ENCODE data around the gene MLLT3.
"Not testable (repeated sequence)": the region's sequence is repeated elsewhere in the genome, so short reads cannot be mapped to it uniquely, and the experiment has no call there.

The MLLT3 gene

DNA sequence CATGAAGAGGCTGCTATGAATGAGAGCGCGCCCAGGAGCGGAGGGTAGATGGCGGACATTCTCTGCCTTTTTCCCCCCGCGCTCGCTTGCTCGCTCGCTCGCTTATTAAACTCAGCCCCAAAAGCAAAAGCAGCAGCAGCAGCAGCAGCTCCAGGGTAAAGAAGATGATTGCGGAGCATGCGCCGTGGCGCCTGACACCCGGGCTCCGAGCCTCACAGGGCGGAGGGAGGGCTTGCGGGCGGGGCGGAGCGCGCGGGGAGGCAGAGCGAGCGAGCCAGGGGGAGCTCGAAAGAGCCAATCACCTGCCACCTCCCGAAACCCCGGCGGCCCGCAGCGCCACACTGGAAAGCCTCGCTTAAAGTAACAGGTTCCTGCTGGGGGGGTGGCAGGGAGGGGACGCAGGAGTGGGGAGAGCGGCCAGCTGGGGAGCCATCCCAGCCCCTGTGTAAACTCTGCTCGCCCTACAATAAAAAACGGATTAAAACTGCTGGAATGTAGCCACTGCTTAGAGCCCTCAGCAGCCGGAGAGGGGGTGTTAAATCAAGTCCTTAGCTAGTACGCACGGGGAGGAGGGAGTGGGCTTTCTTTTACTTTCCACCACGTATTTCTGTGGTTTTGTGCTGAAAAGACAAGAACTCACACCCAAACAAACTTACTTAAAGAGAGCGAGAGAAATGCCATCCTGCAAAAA lies at the start of gene MLLT3:
TSS of gene MLLT3 (minus strand) at position 170 of the 691 bp plus-strand sequence.
- Histone ChIP-seq H3K36me3 (ENCODE audit: insufficient read depth, low read length) (no peaks in the 10 kb centered on the region), H3K9me3 (ENCODE audit: low read length) (no peaks in the 10 kb centered on the region), H2AFZ (ENCODE audit: low read depth, low read length) (peak within 1 kb of the TSS; percentile 60), H3K4me3 (ENCODE audit: low read length) (peak within 1 kb of the TSS; percentile 66), H3K4me1 (ENCODE audit: insufficient read depth, low read length) (peaks cover 35% of the 10 kb centered on the region), H3K27me3 (ENCODE audit: insufficient read depth, low read length) (no peaks in the 10 kb centered on the region)

DNA sequence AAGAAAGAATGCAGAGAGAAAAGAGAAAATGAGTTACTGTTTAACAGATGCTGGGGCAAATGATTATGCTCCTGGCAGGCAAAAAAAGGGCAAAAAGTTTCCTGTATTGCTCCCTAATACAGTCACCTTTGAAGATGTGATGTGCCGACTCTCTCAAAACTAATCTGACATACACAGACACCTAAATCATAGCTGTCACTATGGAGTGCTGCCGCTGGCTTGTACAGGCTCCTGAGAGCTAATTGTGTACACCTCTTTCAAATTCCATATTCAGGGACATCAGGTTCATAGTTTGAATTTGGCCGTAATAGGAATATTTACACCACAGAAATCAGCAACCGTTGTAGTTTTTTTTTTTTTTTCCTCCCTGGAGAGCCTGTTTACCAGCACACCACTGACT lies 49.3 kb upstream of the MLLT3 start:
- H3K4me1 ChIP-seq (ENCODE audit: insufficient read depth, low read length), result peaks cover 2% of the 10 kb centered on the region
- H3K4me3 ChIP-seq (ENCODE audit: low read length), result no peak overlapping the region
- H3K27me3 ChIP-seq (ENCODE audit: insufficient read depth, low read length), result no peaks in the 10 kb centered on the region
- H3K36me3 ChIP-seq (ENCODE audit: insufficient read depth, low read length), result peaks cover 4% of the 10 kb centered on the region
- H2AFZ ChIP-seq (ENCODE audit: low read depth, low read length), result no peak overlapping the region
- peaks cover 2% of the 10 kb centered on the region for H3K9me3 ChIP-seq (ENCODE audit: low read length)

- Histone ChIP-seq H3K9me3 (ENCODE audit: low read length) (peaks cover 2% of the 10 kb centered on the region), H3K27me3 (ENCODE audit: insufficient read depth, low read length) (no peaks in the 10 kb centered on the region), H3K36me3 (ENCODE audit: insufficient read depth, low read length) (peaks cover 4% of the 10 kb centered on the region), H2AFZ (ENCODE audit: low read depth, low read length) (no peak overlapping the region), H3K4me3 (ENCODE audit: low read length) (no peak overlapping the region), H3K4me1 (ENCODE audit: insufficient read depth, low read length) (peaks cover 2% of the 10 kb centered on the region)
Observed at GRCh38 chr9:20670395-20670794, 48.1 kb upstream of the MLLT3 start.

- Histone ChIP-seq H3K4me3 (ENCODE audit: low read length) (no peak overlapping the region), H3K36me3 (ENCODE audit: insufficient read depth, low read length) (no peaks in the 10 kb centered on the region), H3K4me1 (ENCODE audit: insufficient read depth, low read length) (peaks cover 37% of the 10 kb centered on the region), H3K9me3 (ENCODE audit: low read length) (peaks cover 2% of the 10 kb centered on the region), H2AFZ (ENCODE audit: low read depth, low read length) (no peak overlapping the region), H3K27me3 (ENCODE audit: insufficient read depth, low read length) (no peaks in the 10 kb centered on the region)
Observed at GRCh38 chr9:20664501-20664900, 42.2 kb upstream of the MLLT3 start.

DNA sequence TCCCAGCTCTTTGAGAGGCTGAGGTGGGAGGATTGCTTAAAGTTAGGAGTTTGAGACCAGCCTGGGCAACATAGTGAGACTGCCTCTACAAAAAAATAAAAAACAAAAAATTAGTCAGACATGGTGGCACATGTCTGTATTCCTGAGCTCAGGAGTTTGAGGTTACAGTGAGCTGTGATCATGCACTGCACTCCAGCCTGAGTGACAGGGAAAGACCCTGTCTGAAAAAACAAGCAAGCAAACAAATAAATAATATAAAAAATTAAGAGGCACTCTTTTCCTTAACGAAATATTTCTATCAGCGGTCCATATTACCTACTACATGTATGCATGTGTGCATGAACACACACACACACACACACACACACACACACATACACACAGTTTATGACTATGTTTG lies 40.8 kb upstream of the MLLT3 start:
- no peaks in the 10 kb centered on the region for H3K9me3 ChIP-seq (ENCODE audit: low read length)
- H2AFZ ChIP-seq (ENCODE audit: low read depth, low read length), result no peak overlapping the region
- no peaks in the 10 kb centered on the region for H3K27me3 ChIP-seq (ENCODE audit: insufficient read depth, low read length)
- H3K4me1 ChIP-seq (ENCODE audit: insufficient read depth, low read length), result peaks cover 40% of the 10 kb centered on the region
- no peak overlapping the region for H3K4me3 ChIP-seq (ENCODE audit: low read length)
- H3K36me3 ChIP-seq (ENCODE audit: insufficient read depth, low read length), result no peaks in the 10 kb centered on the region

DNA sequence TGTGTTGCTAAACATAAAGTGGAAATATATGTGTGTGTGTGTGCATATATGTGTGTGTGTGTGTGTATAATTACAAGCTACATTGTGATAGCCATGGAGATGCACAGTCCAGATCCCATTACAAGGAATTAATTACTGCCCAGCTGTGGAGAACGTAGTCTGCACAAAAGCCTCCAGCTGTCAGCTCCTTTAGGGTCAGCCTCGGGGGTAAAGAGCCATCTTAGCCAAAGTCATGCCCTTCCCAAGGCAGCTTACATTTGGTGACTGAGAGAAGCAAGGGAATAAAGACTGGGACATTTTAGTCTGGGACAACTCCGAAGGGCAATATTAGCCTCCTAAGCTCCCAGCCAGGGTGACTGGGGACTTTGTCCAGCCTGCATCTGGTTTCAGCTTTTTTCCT lies 39.9 kb upstream of the MLLT3 start:
- Histone ChIP-seq H3K4me3 (ENCODE audit: low read length) (no peak overlapping the region), H3K27me3 (ENCODE audit: insufficient read depth, low read length) (no peaks in the 10 kb centered on the region), H2AFZ (ENCODE audit: low read depth, low read length) (no peak overlapping the region), H3K9me3 (ENCODE audit: low read length) (no peaks in the 10 kb centered on the region), H3K4me1 (ENCODE audit: insufficient read depth, low read length) (peaks cover 38% of the 10 kb centered on the region), H3K36me3 (ENCODE audit: insufficient read depth, low read length) (no peaks in the 10 kb centered on the region)

GRCh38 chr9:20659474-20659967 lies 37.2 kb upstream of the MLLT3 start:
- Histone ChIP-seq H3K4me1 (ENCODE audit: insufficient read depth, low read length) (peaks cover 38% of the 10 kb centered on the region), H3K27me3 (ENCODE audit: insufficient read depth, low read length) (no peaks in the 10 kb centered on the region), H2AFZ (ENCODE audit: low read depth, low read length) (no peak overlapping the region), H3K36me3 (ENCODE audit: insufficient read depth, low read length) (no peaks in the 10 kb centered on the region), H3K9me3 (ENCODE audit: low read length) (no peaks in the 10 kb centered on the region), H3K4me3 (ENCODE audit: low read length) (peak overlapping the region; percentile 94)

DNA sequence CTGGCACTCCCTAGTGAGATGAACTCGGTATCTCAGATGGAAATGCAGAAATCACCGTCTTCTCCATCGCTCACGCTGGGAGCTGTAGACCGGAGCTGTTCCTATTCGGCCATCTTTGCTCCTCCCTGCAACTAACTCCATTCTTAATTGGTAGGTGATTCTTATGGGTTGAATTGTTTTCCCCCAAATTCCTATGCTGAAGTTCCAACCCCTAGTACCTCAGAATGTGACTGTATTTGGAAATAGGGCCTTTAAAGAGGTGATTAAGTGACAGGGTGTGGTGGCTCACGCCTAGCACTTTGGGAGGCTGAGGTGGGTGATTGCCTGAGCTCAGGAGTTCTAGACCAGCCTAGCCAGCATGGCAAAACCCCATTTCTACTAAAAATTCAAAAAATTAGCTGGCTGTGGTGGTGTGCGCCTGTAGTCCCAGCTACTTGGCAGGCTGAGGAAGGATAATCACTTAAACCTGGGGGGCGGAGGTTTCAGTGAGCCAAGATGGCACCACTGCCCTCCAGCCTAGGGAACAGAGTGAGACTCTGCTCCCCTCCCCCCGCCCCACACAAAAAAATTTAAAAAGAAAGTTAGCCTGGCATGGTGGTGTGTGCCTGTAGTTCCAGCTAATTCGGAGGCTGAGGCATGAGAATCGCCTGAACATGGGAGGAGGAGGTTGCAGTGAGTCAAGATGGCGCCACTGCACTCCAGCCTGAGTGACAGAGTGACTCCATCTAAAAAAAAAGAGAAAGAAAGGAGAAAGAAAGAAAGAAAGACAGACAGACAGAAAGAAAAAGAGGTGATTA lies 36.6 kb upstream of the MLLT3 start:
- no peaks in the 10 kb centered on the region for H3K27me3 ChIP-seq (ENCODE audit: insufficient read depth, low read length)
- no peaks in the 10 kb centered on the region for H3K9me3 ChIP-seq (ENCODE audit: low read length)
- H2AFZ ChIP-seq (ENCODE audit: low read depth, low read length), result peak overlapping the region; percentile 18
- H3K4me1 ChIP-seq (ENCODE audit: insufficient read depth, low read length), result peaks cover 38% of the 10 kb centered on the region
- H3K36me3 ChIP-seq (ENCODE audit: insufficient read depth, low read length), result no peaks in the 10 kb centered on the region
- H3K4me3 ChIP-seq (ENCODE audit: low read length), result peak overlapping the region; percentile 94

- H3K27me3 ChIP-seq (ENCODE audit: insufficient read depth, low read length); H3K9me3 ChIP-seq (ENCODE audit: low read length); H3K36me3 ChIP-seq (ENCODE audit: insufficient read depth, low read length): not testable (repeated sequence)
- Histone ChIP-seq H3K4me1 (ENCODE audit: insufficient read depth, low read length) (peaks cover 33% of the 10 kb centered on the region), H3K4me3 (ENCODE audit: low read length) (peak overlapping the region; percentile 94), H2AFZ (ENCODE audit: low read depth, low read length) (peak overlapping the region; percentile 18)
Observed at GRCh38 chr9:20658246-20658667, 36.0 kb upstream of the MLLT3 start.

DNA sequence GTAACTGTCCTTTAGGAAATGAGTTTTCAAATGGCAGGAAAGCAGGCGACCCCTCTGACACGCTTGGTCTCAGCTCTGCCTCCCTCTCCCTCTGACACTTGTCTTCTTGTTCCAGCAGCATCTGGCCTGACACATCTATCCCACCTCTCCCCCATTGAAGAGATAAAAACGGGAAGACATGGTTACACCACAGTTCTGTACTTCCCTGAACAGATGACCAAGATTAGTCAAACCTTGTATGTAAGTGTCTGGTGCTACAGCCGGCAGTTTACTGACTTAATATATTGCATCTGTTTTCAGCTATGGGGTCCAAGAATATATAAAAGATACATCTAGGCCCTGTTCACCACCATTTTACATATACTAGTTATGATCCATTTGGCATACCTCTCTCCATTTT lies 29.6 kb upstream of the MLLT3 start:
- Histone ChIP-seq H3K9me3 (ENCODE audit: low read length) (no peaks in the 10 kb centered on the region), H3K36me3 (ENCODE audit: insufficient read depth, low read length) (no peaks in the 10 kb centered on the region), H3K4me1 (ENCODE audit: insufficient read depth, low read length) (no peaks in the 10 kb centered on the region), H2AFZ (ENCODE audit: low read depth, low read length) (no peak overlapping the region), H3K4me3 (ENCODE audit: low read length) (no peak overlapping the region), H3K27me3 (ENCODE audit: insufficient read depth, low read length) (no peaks in the 10 kb centered on the region)

GRCh38 chr9:20650750-20651299 lies 28.5 kb upstream of the MLLT3 start:
- H3K36me3 ChIP-seq (ENCODE audit: insufficient read depth, low read length), result no peaks in the 10 kb centered on the region
- H3K4me3 ChIP-seq (ENCODE audit: low read length), result no peak overlapping the region
- H3K27me3 ChIP-seq (ENCODE audit: insufficient read depth, low read length), result no peaks in the 10 kb centered on the region
- no peaks in the 10 kb centered on the region for H3K4me1 ChIP-seq (ENCODE audit: insufficient read depth, low read length)
- no peak overlapping the region for H2AFZ ChIP-seq (ENCODE audit: low read depth, low read length)
- no peaks in the 10 kb centered on the region for H3K9me3 ChIP-seq (ENCODE audit: low read length)

GRCh38 chr9:20650313-20650712 lies 28.0 kb upstream of the MLLT3 start:
- H3K27me3 ChIP-seq (ENCODE audit: insufficient read depth, low read length), result no peaks in the 10 kb centered on the region
- no peaks in the 10 kb centered on the region for H3K9me3 ChIP-seq (ENCODE audit: low read length)
- no peak overlapping the region for H3K4me3 ChIP-seq (ENCODE audit: low read length)
- H3K4me1 ChIP-seq (ENCODE audit: insufficient read depth, low read length), result no peaks in the 10 kb centered on the region
- H3K36me3 ChIP-seq (ENCODE audit: insufficient read depth, low read length), result no peaks in the 10 kb centered on the region
- H2AFZ ChIP-seq (ENCODE audit: low read depth, low read length), result no peak overlapping the region

- no peak overlapping the region for H3K4me3 ChIP-seq (ENCODE audit: low read length)
- no peaks in the 10 kb centered on the region for H3K27me3 ChIP-seq (ENCODE audit: insufficient read depth, low read length)
- no peaks in the 10 kb centered on the region for H3K9me3 ChIP-seq (ENCODE audit: low read length)
- H3K36me3 ChIP-seq (ENCODE audit: insufficient read depth, low read length), result no peaks in the 10 kb centered on the region
- H3K4me1 ChIP-seq (ENCODE audit: insufficient read depth, low read length), result no peaks in the 10 kb centered on the region
- H2AFZ ChIP-seq (ENCODE audit: low read depth, low read length), result no peak overlapping the region
Observed at GRCh38 chr9:20649381-20649780, 27.1 kb upstream of the MLLT3 start.
